Breast epithelium (tissue), 3 donors: ENCODE data around the gene TTBK2.

Experiments used
- POLR2A ChIP-seq: fragments of 450-650 bp; IDR thresholded peaks from one replicate; pipeline ENCODE4 v1.6.1; 2016; ENCODE audit warnings: antibody characterized with exemption, mild to moderate bottlenecking, moderate library complexity
- TF ChIP-seq, protein P1 (sequence below), 3 donors: fragments of 450-650 bp; IDR thresholded peaks; one replicate each; pipeline ENCODE4 v1.5.1; 2016 to 2017; ENCODE audit warnings: antibody characterized with exemption in 3 of 3, mild to moderate bottlenecking in 3 of 3, moderate library complexity in 3 of 3

DNA sequence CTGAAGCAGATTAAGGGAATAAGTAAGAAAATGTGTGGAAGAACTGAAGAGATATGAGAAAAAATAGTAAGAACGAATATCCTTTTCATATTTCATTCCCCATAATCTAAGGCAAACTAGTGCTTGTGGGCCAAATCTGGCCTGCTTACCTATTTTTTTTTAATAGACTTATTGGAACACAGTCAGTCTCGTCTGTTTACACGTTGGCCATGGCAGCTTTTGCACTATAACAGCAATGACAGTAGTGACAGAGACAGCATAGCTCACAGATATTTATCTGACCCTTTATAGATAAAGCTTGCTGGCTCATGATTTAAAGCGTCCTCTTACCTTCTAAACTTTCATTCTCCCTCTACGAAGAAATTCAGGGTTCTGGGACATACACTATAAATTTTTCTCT, 133.6 kb downstream of the TTBK2 start:
- TF ChIP-seq, protein P1, sequence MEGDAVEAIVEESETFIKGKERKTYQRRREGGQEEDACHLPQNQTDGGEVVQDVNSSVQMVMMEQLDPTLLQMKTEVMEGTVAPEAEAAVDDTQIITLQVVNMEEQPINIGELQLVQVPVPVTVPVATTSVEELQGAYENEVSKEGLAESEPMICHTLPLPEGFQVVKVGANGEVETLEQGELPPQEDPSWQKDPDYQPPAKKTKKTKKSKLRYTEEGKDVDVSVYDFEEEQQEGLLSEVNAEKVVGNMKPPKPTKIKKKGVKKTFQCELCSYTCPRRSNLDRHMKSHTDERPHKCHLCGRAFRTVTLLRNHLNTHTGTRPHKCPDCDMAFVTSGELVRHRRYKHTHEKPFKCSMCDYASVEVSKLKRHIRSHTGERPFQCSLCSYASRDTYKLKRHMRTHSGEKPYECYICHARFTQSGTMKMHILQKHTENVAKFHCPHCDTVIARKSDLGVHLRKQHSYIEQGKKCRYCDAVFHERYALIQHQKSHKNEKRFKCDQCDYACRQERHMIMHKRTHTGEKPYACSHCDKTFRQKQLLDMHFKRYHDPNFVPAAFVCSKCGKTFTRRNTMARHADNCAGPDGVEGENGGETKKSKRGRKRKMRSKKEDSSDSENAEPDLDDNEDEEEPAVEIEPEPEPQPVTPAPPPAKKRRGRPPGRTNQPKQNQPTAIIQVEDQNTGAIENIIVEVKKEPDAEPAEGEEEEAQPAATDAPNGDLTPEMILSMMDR (IDR thresholded peaks at IDR 0.05), result no peak
- TF ChIP-seq POLR2A, result no peak
